ENCODE results near the gene IER5L. TPM values are rescaled to one million over a fixed set of nuclear protein-coding genes. Genes with fewer than 3 reads are reported as not detected.

IER5L gene
- 10 to 100 TPM in 5 of 8 experiments, 1 to 10 TPM in 3; 2.1 to 24.8 (median 13.9) TPM for total RNA-seq

GRCh38 chr9:129177791-129178567, at the start of gene IER5L:
Gene IER5L (minus strand): TSS chr9:129178261. CDS start chr9:129178052, 209 bp downstream.
- ATAC-seq (replicated peaks in 6 of 8), result peak; percentile 65 to 86 (median 77)
- 0% methylated on average over 1 to 9 of the region's 90 CpGs; no CpG with 5 or more reads in 5 of the 10 experiments for WGBS, 10 experiments
- Histone ChIP-seq H3K27ac (peak within 1 kb of the TSS; percentile 81), H3K4me3 (peak within 1 kb of the TSS; percentile 68 to 78 (median 73)), H3K4me1 (replicated peaks in 1 of 2) (peaks cover 13 to 20% of the 10 kb centered on the region in 2 donors)
- in situ Hi-C loops (cut with MboI; ENCODE audit: low pct_unique_long_range_greater_than_20kb in 2 of 9, low sequenced_read_pairs in 9 of 9, unreplicated experiment in 9 of 9), result loop anchor here in 2 of 9 experiments (10.0 to 25.0 kb wide), 2 partner anchors 159 to 427 kb away; no protein-coding TSS in a partner anchor

- WGBS, 10 experiments, result 50 to 100% (median 93%) methylated on average over 1 to 8 of the region's 10 CpGs; no CpG with 5 or more reads in 3 of the 10 experiments
- in situ Hi-C loops (cut with MboI; ENCODE audit: low pct_unique_long_range_greater_than_20kb in 2 of 9, low sequenced_read_pairs in 9 of 9, unreplicated experiment in 9 of 9), result no loop called here
- no peak overlapping the region for H3K4me3 ChIP-seq
- H3K4me1 ChIP-seq (replicated peaks in 1 of 2), result peaks cover 13 to 20% of the 10 kb centered on the region in 2 donors
- no peak overlapping the region for H3K27ac ChIP-seq
- no peak for ATAC-seq (replicated peaks in 6 of 8)
Observed at GRCh38 chr9:129227843-129228189, 49.8 kb upstream of the IER5L start.

- peaks cover 13 to 20% of the 10 kb centered on the region in 2 donors for H3K4me1 ChIP-seq (replicated peaks in 1 of 2)
- no peak overlapping the region for H3K27ac ChIP-seq
- no peak overlapping the region for H3K4me3 ChIP-seq
- in situ Hi-C loops (cut with MboI; ENCODE audit: low pct_unique_long_range_greater_than_20kb in 2 of 9, low sequenced_read_pairs in 9 of 9, unreplicated experiment in 9 of 9), result no loop called here
- ATAC-seq (replicated peaks in 6 of 8), result peak in 3 of 8 experiments; percentile 70 to 96 (median 92)
- WGBS, 10 experiments, result 0 to 61% methylated on average over 2 to 5 of the region's 12 CpGs; no CpG with 5 or more reads in 8 of the 10 experiments
Observed at GRCh38 chr9:129225815-129226214, 47.8 kb upstream of the IER5L start.

GRCh38 chr9:129225490-129225778, 47.4 kb upstream of the IER5L start:
- no peak overlapping the region for H3K27ac ChIP-seq
- 17 to 100% (median 96%) methylated on average over 1 to 2 of the region's 3 CpGs; no CpG with 5 or more reads in 4 of the 10 experiments for WGBS, 10 experiments
- no peak overlapping the region for H3K4me3 ChIP-seq
- in situ Hi-C loops (cut with MboI; ENCODE audit: low pct_unique_long_range_greater_than_20kb in 2 of 9, low sequenced_read_pairs in 9 of 9, unreplicated experiment in 9 of 9), result no loop called here
- ATAC-seq (replicated peaks in 6 of 8), result no peak
- H3K4me1 ChIP-seq (replicated peaks in 1 of 2), result peaks cover 13 to 20% of the 10 kb centered on the region in 2 donors

- ATAC-seq (replicated peaks in 6 of 8), result peak in 4 of 8 experiments; percentile 9 to 27 (median 12)
- in situ Hi-C loops (cut with MboI; ENCODE audit: low pct_unique_long_range_greater_than_20kb in 2 of 9, low sequenced_read_pairs in 9 of 9, unreplicated experiment in 9 of 9), result no loop called here
- no peak overlapping the region for H3K4me3 ChIP-seq
- H3K27ac ChIP-seq, result no peak overlapping the region
- 80 to 100% (median 94%) methylated on average over 1 to 12 of the region's 17 CpGs; no CpG with 5 or more reads in 3 of the 10 experiments for WGBS, 10 experiments
- peaks cover 13 to 20% of the 10 kb centered on the region in 2 donors for H3K4me1 ChIP-seq (replicated peaks in 1 of 2)
Observed at GRCh38 chr9:129224618-129225489, 46.8 kb upstream of the IER5L start.

GRCh38 chr9:129223551-129224208, 45.6 kb upstream of the IER5L start:
- ATAC-seq (replicated peaks in 6 of 8), result peak in 5 of 8 experiments; percentile 35 to 58 (median 54)
- in situ Hi-C loops (cut with MboI; ENCODE audit: low pct_unique_long_range_greater_than_20kb in 2 of 9, low sequenced_read_pairs in 9 of 9, unreplicated experiment in 9 of 9), result no loop called here
- peaks cover 13 to 17% of the 10 kb centered on the region in 2 donors for H3K4me1 ChIP-seq (replicated peaks in 1 of 2)

GRCh38 chr9:129222819-129223218, 44.8 kb upstream of the IER5L start:
- WGBS, 10 experiments, result 92 to 100% (median 100%) methylated on average over 1 to 6 of the region's 13 CpGs; no CpG with 5 or more reads in 5 of the 10 experiments
- Histone ChIP-seq H3K4me1 (replicated peaks in 1 of 2) (peaks cover 19 to 21% of the 10 kb centered on the region in 2 donors), H3K27ac (no peak overlapping the region), H3K4me3 (no peak overlapping the region)
- no peak for ATAC-seq (replicated peaks in 6 of 8)
- in situ Hi-C loops (cut with MboI; ENCODE audit: low pct_unique_long_range_greater_than_20kb in 2 of 9, low sequenced_read_pairs in 9 of 9, unreplicated experiment in 9 of 9), result no loop called here

More at GRCh38 chr9:129223551-129224208, 45.6 kb upstream of the IER5L start:
- Histone ChIP-seq H3K27ac (no peak overlapping the region), H3K4me3 (no peak overlapping the region)
- 38 to 89% (median 73%) methylated on average over 2 to 7 of the region's 15 CpGs; no CpG with 5 or more reads in 4 of the 10 experiments for WGBS, 10 experiments

GRCh38 chr9:129221979-129222635, 44.0 kb upstream of the IER5L start:
- in situ Hi-C loops (cut with MboI; ENCODE audit: low pct_unique_long_range_greater_than_20kb in 2 of 9, low sequenced_read_pairs in 9 of 9, unreplicated experiment in 9 of 9), result no loop called here
- 33 to 100% (median 68%) methylated on average over 1 to 7 of the region's 15 CpGs; no CpG with 5 or more reads in 7 of the 10 experiments for WGBS, 10 experiments
- H3K4me1 ChIP-seq (replicated peaks in 1 of 2), result peaks cover 26 to 27% of the 10 kb centered on the region in 2 donors
- ATAC-seq (replicated peaks in 6 of 8), result no peak
- H3K4me3 ChIP-seq, result no peak overlapping the region
- H3K27ac ChIP-seq, result no peak overlapping the region

- no peak for ATAC-seq (replicated peaks in 6 of 8)
- Histone ChIP-seq H3K27ac (no peak overlapping the region), H3K4me1 (replicated peaks in 1 of 2) (peaks cover 27% of the 10 kb centered on the region in 2 donors), H3K4me3 (no peak overlapping the region)
- WGBS, 10 experiments, result 80 to 100% (median 92%) methylated on average over 1 to 6 of the region's 7 CpGs; no CpG with 5 or more reads in 6 of the 10 experiments
- in situ Hi-C loops (cut with MboI; ENCODE audit: low pct_unique_long_range_greater_than_20kb in 2 of 9, low sequenced_read_pairs in 9 of 9, unreplicated experiment in 9 of 9), result no loop called here
Observed at GRCh38 chr9:129221233-129221632, 43.2 kb upstream of the IER5L start.

- WGBS, 10 experiments, result 54 to 100% (median 91%) methylated on average over 1 to 6 of the region's 6 CpGs; no CpG with 5 or more reads in 3 of the 10 experiments
- H3K27ac ChIP-seq, result no peak overlapping the region
- in situ Hi-C loops (cut with MboI; ENCODE audit: low pct_unique_long_range_greater_than_20kb in 2 of 9, low sequenced_read_pairs in 9 of 9, unreplicated experiment in 9 of 9), result no loop called here
Observed at GRCh38 chr9:129220771-129221170, 42.7 kb upstream of the IER5L start.

GRCh38 chr9:129218918-129219317, 40.9 kb upstream of the IER5L start:
- Histone ChIP-seq H3K4me3 (no peak overlapping the region), H3K27ac (no peak overlapping the region), H3K4me1 (replicated peaks in 1 of 2) (peaks cover 16 to 21% of the 10 kb centered on the region in 2 donors)
- no peak for ATAC-seq (replicated peaks in 6 of 8)
- in situ Hi-C loops (cut with MboI; ENCODE audit: low pct_unique_long_range_greater_than_20kb in 2 of 9, low sequenced_read_pairs in 9 of 9, unreplicated experiment in 9 of 9), result no loop called here
- WGBS, 10 experiments, result 60 to 100% (median 83%) methylated on average over 1 to 8 of the region's 9 CpGs; no CpG with 5 or more reads in 2 of the 10 experiments

More at GRCh38 chr9:129220771-129221170, 42.7 kb upstream of the IER5L start:
- Histone ChIP-seq H3K4me3 (no peak overlapping the region), H3K4me1 (replicated peaks in 1 of 2) (peaks cover 27% of the 10 kb centered on the region in 2 donors)
- ATAC-seq (replicated peaks in 6 of 8), result no peak

GRCh38 chr9:129218272-129218625, 40.2 kb upstream of the IER5L start:
- 40 to 90% (median 50%) methylated on average over 1 to 2 of the region's 6 CpGs; no CpG with 5 or more reads in 7 of the 10 experiments for WGBS, 10 experiments
- ATAC-seq (replicated peaks in 6 of 8), result peak in 1 of 8 experiments; percentile 56
- H3K4me3 ChIP-seq, result no peak overlapping the region
- H3K4me1 ChIP-seq (replicated peaks in 1 of 2), result peaks cover 10 to 15% of the 10 kb centered on the region in 2 donors
- in situ Hi-C loops (cut with MboI; ENCODE audit: low pct_unique_long_range_greater_than_20kb in 2 of 9, low sequenced_read_pairs in 9 of 9, unreplicated experiment in 9 of 9), result no loop called here
- peak overlapping the region in 1 of 2 donors; percentile 69 for H3K27ac ChIP-seq

All from motor neuron (in vitro differentiated cells).